ENCODE results near the gene NHERF1. TPM values are rescaled to one million over a fixed set of nuclear protein-coding genes. Genes with fewer than 3 reads are reported as not detected.

Gene NHERF1
- total RNA-seq, 6 experiments from 2014 or later = 105 to 218 (median 161) TPM

- intact Hi-C loops (cut with DNase I) = loop anchor here (5.0 kb wide), 2 partner anchors 44 to 76 kb away; no protein-coding TSS in a partner anchor
- H3K27me3 ChIP-seq = no peaks in the 10 kb centered on the region
- DNase-seq (no peak), ATAC-seq (no peak)
- no peak overlapping the region for H3K4me3 ChIP-seq
- no peaks in the 10 kb centered on the region for H3K36me3 ChIP-seq
- H3K4me1 ChIP-seq = no peaks in the 10 kb centered on the region
- H3K27ac ChIP-seq = no peak overlapping the region
- no peaks in the 10 kb centered on the region for H3K9me3 ChIP-seq
- TF ChIP-seq CTCF (IDR thresholded peaks at IDR 0.05) (no peak), POLR2A (IDR thresholded peaks at IDR 0.05) (no peak)
- 78% methylated on average over 5 of the region's 9 CpGs for WGBS (ENCODE audit: insufficient coverage, low coverage, low lambda C conversion rate, missing lambda C conversion rate)
Observed at GRCh38 chr17:74785981-74786360, 37.5 kb downstream of the NHERF1 start.

- Histone ChIP-seq H3K27me3 (no peaks in the 10 kb centered on the region), H3K36me3 (no peaks in the 10 kb centered on the region), H3K4me1 (no peaks in the 10 kb centered on the region), H3K27ac (no peak overlapping the region), H3K9me3 (no peaks in the 10 kb centered on the region), H3K4me3 (no peak overlapping the region)
- intact Hi-C loops (cut with DNase I) = loop anchor here (5.0 kb wide), 2 partner anchors 44 to 76 kb away; no protein-coding TSS in a partner anchor
- WGBS (ENCODE audit: insufficient coverage, low coverage, low lambda C conversion rate, missing lambda C conversion rate) = 69% methylated on average over 12 of the region's 16 CpGs
- TF ChIP-seq CTCF (IDR thresholded peaks at IDR 0.05) (no peak), POLR2A (IDR thresholded peaks at IDR 0.05) (no peak)
- ATAC-seq (peak in 2 of 4 donors; percentile 22 to 45), DNase-seq (no peak)
Observed at GRCh38 chr17:74786431-74787055, 38.1 kb downstream of the NHERF1 start.

- Histone ChIP-seq H3K9me3 (no peaks in the 10 kb centered on the region), H3K27me3 (no peaks in the 10 kb centered on the region), H3K36me3 (peaks cover 0 to 15% (median 0%) of the 10 kb centered on the region in 4 donors), H3K4me1 (no peaks in the 10 kb centered on the region), H3K4me3 (no peak overlapping the region), H3K27ac (no peak overlapping the region)
- TF ChIP-seq CTCF (IDR thresholded peaks at IDR 0.05) = no peak
- no peak for TF ChIP-seq POLR2A (IDR thresholded peaks at IDR 0.05)
- ATAC-seq = peak in 2 of 4 donors; percentile 9 to 35
- WGBS (ENCODE audit: insufficient coverage, low coverage, low lambda C conversion rate, missing lambda C conversion rate) = 60% methylated on average over 16 of the region's 21 CpGs
- DNase-seq = no peak
- intact Hi-C loops (cut with DNase I) = no loop called here
Observed at GRCh38 chr17:74790161-74791058, 42.0 kb downstream of the NHERF1 start.

- H3K27me3 ChIP-seq = no peaks in the 10 kb centered on the region
- H3K27ac ChIP-seq = no peak overlapping the region
- H3K4me1 ChIP-seq = no peaks in the 10 kb centered on the region
- DNase-seq (no peak), ATAC-seq (no peak)
- intact Hi-C loops (cut with DNase I) = no loop called here
- 94% methylated on average over 7 of the region's 12 CpGs for WGBS (ENCODE audit: insufficient coverage, low coverage, low lambda C conversion rate, missing lambda C conversion rate)
- H3K9me3 ChIP-seq = no peaks in the 10 kb centered on the region
- no peak overlapping the region for H3K4me3 ChIP-seq
- TF ChIP-seq POLR2A (IDR thresholded peaks at IDR 0.05) = no peak
- peaks cover 0 to 31% (median 2%) of the 10 kb centered on the region in 4 donors for H3K36me3 ChIP-seq
Observed at GRCh38 chr17:74792586-74793105, 44.2 kb downstream of the NHERF1 start.

All from right lobe of liver (tissue), 6 donors.